ENCODE results near the gene NRM. TPM values are rescaled to one million over a fixed set of nuclear protein-coding genes. Genes with fewer than 3 reads are reported as not detected.
"Not testable (repeated sequence)": the region's sequence is repeated elsewhere in the genome, so short reads cannot be mapped to it uniquely, and the experiment has no call there.

NRM gene
- total RNA-seq, 1 donor from 2014 or later, result 3.7 TPM

GRCh38 chr6:30724906-30725667 lies 34.3 kb upstream of the NRM start:
- Histone ChIP-seq H3K36me3 (peaks cover 73% of the 10 kb centered on the region), H3K4me1 (peaks cover 61% of the 10 kb centered on the region), H3K27me3 (ENCODE audit: low read depth) (no peaks in the 10 kb centered on the region), H3K4me3 (no peak overlapping the region), H3K27ac (replicated peaks) (no peak overlapping the region), H3K9me3 (replicated peaks) (no peaks in the 10 kb centered on the region)
- TF ChIP-seq, protein P1, sequence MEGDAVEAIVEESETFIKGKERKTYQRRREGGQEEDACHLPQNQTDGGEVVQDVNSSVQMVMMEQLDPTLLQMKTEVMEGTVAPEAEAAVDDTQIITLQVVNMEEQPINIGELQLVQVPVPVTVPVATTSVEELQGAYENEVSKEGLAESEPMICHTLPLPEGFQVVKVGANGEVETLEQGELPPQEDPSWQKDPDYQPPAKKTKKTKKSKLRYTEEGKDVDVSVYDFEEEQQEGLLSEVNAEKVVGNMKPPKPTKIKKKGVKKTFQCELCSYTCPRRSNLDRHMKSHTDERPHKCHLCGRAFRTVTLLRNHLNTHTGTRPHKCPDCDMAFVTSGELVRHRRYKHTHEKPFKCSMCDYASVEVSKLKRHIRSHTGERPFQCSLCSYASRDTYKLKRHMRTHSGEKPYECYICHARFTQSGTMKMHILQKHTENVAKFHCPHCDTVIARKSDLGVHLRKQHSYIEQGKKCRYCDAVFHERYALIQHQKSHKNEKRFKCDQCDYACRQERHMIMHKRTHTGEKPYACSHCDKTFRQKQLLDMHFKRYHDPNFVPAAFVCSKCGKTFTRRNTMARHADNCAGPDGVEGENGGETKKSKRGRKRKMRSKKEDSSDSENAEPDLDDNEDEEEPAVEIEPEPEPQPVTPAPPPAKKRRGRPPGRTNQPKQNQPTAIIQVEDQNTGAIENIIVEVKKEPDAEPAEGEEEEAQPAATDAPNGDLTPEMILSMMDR (IDR thresholded peaks at IDR 0.05; ENCODE audit: borderline replicate concordance), result no peak
- intact Hi-C loops (cut with micrococcal nuclease), result no loop called here
- DNase-seq, result no peak

DNA sequence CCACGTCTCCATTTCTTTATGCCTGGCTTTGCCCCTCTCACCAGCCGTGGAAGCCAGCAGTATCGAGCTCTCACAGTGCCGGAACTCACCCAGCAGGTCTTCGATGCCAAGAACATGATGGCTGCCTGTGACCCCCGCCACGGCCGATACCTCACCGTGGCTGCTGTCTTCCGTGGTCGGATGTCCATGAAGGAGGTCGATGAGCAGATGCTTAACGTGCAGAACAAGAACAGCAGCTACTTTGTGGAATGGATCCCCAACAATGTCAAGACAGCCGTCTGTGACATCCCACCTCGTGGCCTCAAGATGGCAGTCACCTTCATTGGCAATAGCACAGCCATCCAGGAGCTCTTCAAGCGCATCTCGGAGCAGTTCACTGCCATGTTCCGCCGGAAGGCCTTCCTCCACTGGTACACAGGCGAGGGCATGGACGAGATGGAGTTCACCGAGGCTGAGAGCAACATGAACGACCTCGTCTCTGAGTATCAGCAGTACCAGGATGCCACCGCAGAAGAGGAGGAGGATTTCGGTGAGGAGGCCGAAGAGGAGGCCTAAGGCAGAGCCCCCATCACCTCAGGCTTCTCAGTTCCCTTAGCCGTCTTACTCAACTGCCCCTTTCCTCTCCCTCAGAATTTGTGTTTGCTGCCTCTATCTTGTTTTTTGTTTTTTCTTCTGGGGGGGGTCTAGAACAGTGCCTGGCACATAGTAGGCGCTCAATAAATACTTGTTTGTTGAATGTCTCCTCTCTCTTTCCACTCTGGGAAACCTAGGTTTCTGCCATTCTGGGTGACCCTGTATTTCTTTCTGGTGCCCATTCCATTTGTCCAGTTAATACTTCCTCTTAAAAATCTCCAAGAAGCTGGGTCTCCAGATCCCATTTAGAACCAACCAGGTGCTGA lies 33.3 kb upstream of the NRM start:
- not testable (repeated sequence) for DNase-seq; H3K27me3 ChIP-seq (ENCODE audit: low read depth); H3K9me3 ChIP-seq (replicated peaks); H3K4me3 ChIP-seq
- Histone ChIP-seq H3K4me1 (peaks cover 69% of the 10 kb centered on the region), H3K36me3 (peaks cover 63% of the 10 kb centered on the region), H3K27ac (replicated peaks) (peak overlapping the region; percentile 98)
- intact Hi-C loops (cut with micrococcal nuclease), result loop anchor here (2.0 kb wide), 1 partner anchor 45 kb away; no protein-coding TSS in a partner anchor

DNA sequence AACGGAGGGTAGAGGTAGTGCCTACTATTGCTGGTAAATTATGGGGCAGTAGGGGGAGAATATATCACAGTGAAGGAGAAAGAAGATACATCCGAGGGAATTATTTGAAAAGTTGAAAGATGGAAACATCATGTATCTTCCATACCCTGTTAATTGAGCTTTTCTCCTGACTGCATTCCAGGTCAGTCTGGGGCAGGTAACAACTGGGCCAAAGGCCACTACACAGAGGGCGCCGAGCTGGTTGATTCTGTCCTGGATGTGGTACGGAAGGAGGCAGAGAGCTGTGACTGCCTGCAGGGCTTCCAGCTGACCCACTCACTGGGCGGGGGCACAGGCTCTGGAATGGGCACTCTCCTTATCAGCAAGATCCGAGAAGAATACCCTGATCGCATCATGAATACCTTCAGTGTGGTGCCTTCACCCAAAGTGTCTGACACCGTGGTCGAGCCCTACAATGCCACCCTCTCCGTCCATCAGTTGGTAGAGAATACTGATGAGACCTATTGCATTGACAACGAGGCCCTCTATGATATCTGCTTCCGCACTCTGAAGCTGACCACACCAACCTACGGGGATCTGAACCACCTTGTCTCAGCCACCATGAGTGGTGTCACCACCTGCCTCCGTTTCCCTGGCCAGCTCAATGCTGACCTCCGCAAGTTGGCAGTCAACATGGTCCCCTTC lies 32.5 kb upstream of the NRM start:
- not testable (repeated sequence) for DNase-seq, H3K4me3 ChIP-seq
- peak overlapping the region; percentile 98 for H3K27ac ChIP-seq (replicated peaks)

DNA sequence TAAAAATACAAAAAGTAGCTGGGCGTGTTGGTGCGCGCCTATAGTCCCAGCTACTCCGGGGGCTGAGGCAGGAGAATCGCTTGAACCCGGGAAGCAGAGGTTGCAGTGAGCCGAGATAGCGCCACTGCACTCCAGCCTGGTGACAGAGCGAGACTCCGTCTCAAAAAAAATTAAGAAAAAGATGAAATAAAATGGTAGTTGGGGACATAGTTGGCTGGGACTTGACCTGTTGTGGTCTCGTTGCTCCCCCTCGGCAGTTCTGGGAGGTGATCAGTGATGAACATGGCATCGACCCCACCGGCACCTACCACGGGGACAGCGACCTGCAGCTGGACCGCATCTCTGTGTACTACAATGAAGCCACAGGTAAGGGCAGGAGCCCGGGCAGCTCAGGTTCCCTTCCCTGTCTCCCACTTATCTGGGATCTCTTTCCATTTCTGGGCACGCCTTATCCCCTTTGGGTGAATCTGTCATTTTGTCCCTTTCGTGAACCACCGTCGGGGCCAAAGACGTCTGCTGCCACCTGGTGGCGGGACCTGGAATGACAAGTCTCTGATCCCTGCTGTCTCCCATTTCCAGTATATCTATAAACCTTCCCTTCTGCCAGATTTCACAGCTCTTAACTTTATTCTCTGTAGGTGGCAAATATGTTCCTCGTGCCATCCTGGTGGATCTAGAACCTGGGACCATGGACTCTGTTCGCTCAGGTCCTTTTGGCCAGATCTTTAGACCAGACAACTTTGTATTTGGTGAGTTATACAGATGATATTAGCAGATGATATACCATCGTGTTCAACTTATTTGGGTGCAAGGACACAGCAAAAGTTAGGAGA lies 31.7 kb upstream of the NRM start:
- H3K9me3 ChIP-seq (replicated peaks), result no peaks in the 10 kb centered on the region
- peaks cover 47% of the 10 kb centered on the region for H3K36me3 ChIP-seq
- TF ChIP-seq, protein P1 (IDR thresholded peaks at IDR 0.05; ENCODE audit: borderline replicate concordance), result peak; percentile 98
- peak overlapping the region; percentile 95 for H3K4me3 ChIP-seq
- intact Hi-C loops (cut with micrococcal nuclease), result loop anchor here (2.0 kb wide), 1 partner anchor 44 kb away; no protein-coding TSS in a partner anchor
- DNase-seq, result peak; percentile 84
- no peaks in the 10 kb centered on the region for H3K27me3 ChIP-seq (ENCODE audit: low read depth)
- H3K4me1 ChIP-seq, result peaks cover 84% of the 10 kb centered on the region
- peak overlapping the region; percentile 98 for H3K27ac ChIP-seq (replicated peaks)

More for the DNA sequence above, 32.5 kb upstream of the NRM start:
- not testable (repeated sequence) for H3K27me3 ChIP-seq (ENCODE audit: low read depth); H3K9me3 ChIP-seq (replicated peaks)
- peaks cover 77% of the 10 kb centered on the region for H3K4me1 ChIP-seq
- intact Hi-C loops (cut with micrococcal nuclease), result loop anchor here (2.0 kb wide), 1 partner anchor 44 kb away; no protein-coding TSS in a partner anchor
- H3K36me3 ChIP-seq, result peaks cover 55% of the 10 kb centered on the region

GRCh38 chr6:30722025-30722279 lies 31.2 kb upstream of the NRM start:
- Histone ChIP-seq H3K4me3 (peak overlapping the region; percentile 95), H3K36me3 (peaks cover 42% of the 10 kb centered on the region), H3K27ac (replicated peaks) (peak overlapping the region; percentile 98), H3K4me1 (peaks cover 86% of the 10 kb centered on the region)
- H3K27me3 ChIP-seq (ENCODE audit: low read depth); DNase-seq; H3K9me3 ChIP-seq (replicated peaks): not testable (repeated sequence)
- intact Hi-C loops (cut with micrococcal nuclease), result loop anchor here (2.0 kb wide), 1 partner anchor 43 kb away; no protein-coding TSS in a partner anchor

DNA sequence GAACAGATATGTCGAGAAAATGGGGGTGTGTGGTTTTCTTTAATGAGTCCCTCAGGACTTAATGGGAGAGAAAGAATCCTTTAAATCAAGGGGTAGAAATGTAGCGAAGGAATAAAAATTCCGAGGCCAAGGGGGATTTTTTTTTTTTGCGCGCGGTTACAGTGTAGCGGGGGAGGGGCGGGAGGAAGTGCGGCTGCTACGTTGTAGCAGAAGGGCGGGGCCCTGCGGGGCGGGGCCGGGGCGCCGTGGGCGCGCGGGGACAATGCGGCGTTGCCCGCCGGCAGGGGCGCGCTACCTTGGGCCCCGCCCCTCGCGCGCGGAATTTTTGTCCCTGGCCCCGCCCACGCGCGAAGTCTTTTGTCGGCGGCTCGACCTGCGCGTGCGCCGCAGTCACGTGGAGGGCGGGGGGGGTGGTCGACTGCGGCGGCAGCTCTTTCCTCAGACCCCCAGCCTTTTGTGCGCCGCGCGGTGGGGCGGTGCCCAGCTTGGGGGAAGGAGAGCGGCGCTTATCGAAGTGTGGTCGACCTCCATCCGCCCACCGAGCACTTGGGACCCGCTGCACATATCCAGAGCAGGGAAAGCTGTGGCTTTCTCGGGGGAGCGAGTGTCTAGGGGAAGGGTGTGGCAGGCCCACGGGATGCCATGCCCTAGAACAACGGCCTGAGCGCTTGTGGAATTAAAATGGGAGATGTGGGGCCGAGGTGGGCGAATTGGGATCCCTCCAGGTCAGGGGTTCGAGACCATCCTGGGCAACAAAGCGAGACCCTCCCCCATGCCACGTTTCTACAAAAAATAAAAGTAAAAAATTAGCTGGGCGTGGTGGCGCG lies 30.6 kb upstream of the NRM start:
- H3K27me3 ChIP-seq (ENCODE audit: low read depth), result no peaks in the 10 kb centered on the region
- DNase-seq, result peak; percentile 93
- intact Hi-C loops (cut with micrococcal nuclease), result loop anchor here (2.0 kb wide), 1 partner anchor 43 kb away; no protein-coding TSS in a partner anchor
- TF ChIP-seq, protein P1 (IDR thresholded peaks at IDR 0.05; ENCODE audit: borderline replicate concordance), result peak; percentile 67
- H3K4me3 ChIP-seq, result peak overlapping the region; percentile 95
- peaks cover 88% of the 10 kb centered on the region for H3K4me1 ChIP-seq
- peaks cover 36% of the 10 kb centered on the region for H3K36me3 ChIP-seq
- H3K9me3 ChIP-seq (replicated peaks), result no peaks in the 10 kb centered on the region
- peak overlapping the region; percentile 98 for H3K27ac ChIP-seq (replicated peaks)
